ENCODE data around the gene NAPEPLD. TPM values are rescaled to one million over a fixed set of nuclear protein-coding genes. Genes with fewer than 3 reads are reported as not detected.

NAPEPLD gene
- total RNA-seq, 2 donors from 2014 or later, result 11.2 to 12.9 TPM

GRCh38 chr7:103051519-103051918 is 97.4 kb downstream of the NAPEPLD start:
- Histone ChIP-seq H3K36me3 (replicated peaks in 1 of 2; ENCODE audit: insufficient read depth in 1 of 2, low read depth in 2 of 2) (no peaks in the 10 kb centered on the region), H3K27ac (no peak overlapping the region), H3K4me3 (no peak overlapping the region), H3K4me1 (no peaks in the 10 kb centered on the region), H3K9me3 (no peaks in the 10 kb centered on the region), H3K27me3 (no peaks in the 10 kb centered on the region)
- no peak for ATAC-seq
- intact Hi-C loops (cut with DNase I), result no loop called here
- 88 to 90% methylated on average over 6 of the region's 6 CpGs for WGBS, 2 donors
- TF ChIP-seq POLR2A (IDR thresholded peaks at IDR 0.05), result no peak
- TF ChIP-seq, protein P1, sequence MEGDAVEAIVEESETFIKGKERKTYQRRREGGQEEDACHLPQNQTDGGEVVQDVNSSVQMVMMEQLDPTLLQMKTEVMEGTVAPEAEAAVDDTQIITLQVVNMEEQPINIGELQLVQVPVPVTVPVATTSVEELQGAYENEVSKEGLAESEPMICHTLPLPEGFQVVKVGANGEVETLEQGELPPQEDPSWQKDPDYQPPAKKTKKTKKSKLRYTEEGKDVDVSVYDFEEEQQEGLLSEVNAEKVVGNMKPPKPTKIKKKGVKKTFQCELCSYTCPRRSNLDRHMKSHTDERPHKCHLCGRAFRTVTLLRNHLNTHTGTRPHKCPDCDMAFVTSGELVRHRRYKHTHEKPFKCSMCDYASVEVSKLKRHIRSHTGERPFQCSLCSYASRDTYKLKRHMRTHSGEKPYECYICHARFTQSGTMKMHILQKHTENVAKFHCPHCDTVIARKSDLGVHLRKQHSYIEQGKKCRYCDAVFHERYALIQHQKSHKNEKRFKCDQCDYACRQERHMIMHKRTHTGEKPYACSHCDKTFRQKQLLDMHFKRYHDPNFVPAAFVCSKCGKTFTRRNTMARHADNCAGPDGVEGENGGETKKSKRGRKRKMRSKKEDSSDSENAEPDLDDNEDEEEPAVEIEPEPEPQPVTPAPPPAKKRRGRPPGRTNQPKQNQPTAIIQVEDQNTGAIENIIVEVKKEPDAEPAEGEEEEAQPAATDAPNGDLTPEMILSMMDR (IDR thresholded peaks at IDR 0.05), result no peak
- DNase-seq, result no peak

Other genes with a start within 250 kb of the NAPEPLD start
- 1 to 10 TPM; 2.0 to 2.9 TPM for gene LRRC17, start 236.1 kb downstream of the NAPEPLD start, total RNA-seq
- 1 to 10 TPM; 4.2 to 5.6 TPM for gene FBXL13, start 74.3 kb downstream of the NAPEPLD start, total RNA-seq
- gene ARMC10, start 74.0 kb downstream of the NAPEPLD start, total RNA-seq, result 10 to 100 TPM; 20.4 to 31.1 TPM
- gene PMPCB, start 148.3 kb upstream of the NAPEPLD start, total RNA-seq, result 10 to 100 TPM; 30.1 to 38.6 TPM
- gene DNAJC2, start 195.7 kb upstream of the NAPEPLD start, total RNA-seq, result 10 to 100 TPM; 14.3 to 24.1 TPM
- gene PSMC2, start 198.5 kb upstream of the NAPEPLD start, total RNA-seq, result 10 to 100 TPM; 27.0 to 40.5 TPM